NCI-H2029 (cell line): Measurements from ENCODE around the gene AP4M1.
A peak's percentile ranks its signal among the peaks of the same experiment; 100 is the strongest.
"Not testable (repeated sequence)": the region's sequence is repeated elsewhere in the genome, so short reads cannot be mapped to it uniquely, and the experiment has no call there.

Experiments used
- DNase-seq: peaks from one replicate; lab custom pipeline; 2025; lab: John Stamatoyannopoulos, UW

Gene AP4M1

DNA sequence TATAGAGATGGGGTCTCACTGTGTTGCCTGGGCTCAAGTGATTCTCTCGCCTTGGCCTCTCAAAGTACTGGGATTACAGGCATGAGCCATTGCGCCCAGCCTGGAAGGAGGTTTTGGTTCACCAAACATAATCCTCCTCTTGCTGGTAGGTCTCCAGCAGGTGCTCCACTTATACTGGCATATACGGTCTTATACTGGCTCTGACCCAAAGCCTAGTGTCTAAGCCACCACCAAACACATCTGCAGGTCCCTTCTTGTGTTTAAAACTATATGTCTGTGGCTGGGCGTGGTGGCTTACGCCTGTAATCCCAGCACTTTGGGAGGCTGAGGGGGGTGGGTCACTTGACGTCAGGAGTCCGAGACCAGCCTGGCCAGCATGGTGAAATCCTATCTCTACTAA is 30.7 kb downstream of the AP4M1 start:
- DNase-seq: peak; percentile 65

DNA sequence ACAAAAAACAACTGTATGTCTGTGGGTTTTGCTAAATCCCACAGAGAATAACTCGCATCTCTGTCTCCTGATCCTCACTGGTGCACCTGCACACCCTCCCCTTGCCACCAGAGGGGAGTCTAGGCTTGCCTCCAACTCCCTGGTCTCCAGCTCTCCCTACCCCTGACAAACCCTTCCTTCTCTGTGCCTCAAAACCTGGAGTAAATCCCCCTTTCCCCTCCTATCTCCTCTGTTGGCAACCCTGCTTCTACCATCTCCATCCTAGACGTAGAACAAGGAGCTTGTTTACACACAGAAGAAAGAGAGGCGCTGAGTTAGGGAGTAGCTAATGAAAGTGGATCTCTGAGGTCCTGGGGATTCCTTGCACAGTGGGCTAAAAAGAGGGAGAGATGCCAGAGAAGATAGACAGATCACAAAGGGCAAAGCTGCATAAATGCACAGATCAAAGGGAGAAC is 31.3 kb downstream of the AP4M1 start:
- peak; percentile 49 for DNase-seq

DNA sequence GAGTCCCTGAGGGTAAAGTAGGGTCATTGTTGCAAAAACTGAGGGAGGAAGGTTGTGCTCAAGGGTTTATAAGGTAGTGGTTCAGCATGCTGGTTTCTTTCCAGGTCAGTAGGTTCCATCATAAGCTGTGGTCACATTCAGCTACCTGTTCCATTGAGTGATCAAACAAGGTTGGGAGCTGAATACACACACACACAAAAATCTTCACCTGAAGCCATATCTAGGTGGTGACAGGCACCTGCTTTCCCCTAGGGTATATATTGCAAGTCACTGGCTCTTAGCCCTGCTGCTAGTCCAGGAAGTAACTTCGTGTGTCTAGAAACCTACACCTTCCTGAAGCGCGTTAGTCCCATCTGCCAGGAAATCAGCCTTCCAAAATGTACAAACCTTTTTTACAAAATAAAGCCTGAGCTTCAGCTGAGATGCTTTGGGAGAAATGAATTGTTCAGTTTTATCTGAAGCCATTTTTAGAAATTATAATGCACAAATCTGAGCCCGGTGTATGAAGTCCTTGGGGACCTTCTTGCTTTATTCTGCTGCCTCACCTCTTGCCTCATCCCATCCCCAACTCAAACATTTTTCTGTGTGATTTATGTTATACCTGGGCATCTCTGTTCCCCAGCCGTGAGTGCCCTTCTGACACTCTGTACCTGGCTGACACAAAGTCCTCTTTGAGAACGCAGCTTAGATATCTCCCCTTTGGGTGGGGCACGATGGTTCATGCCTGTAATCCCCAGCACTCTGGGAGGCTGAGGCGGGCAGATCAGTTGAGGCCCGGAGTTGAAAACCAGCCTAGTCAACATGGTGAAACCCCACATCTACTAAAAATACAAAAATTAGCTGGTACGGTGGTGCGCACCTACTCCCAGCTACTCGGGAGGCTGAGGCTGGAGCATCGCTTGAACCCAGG is 36.7 kb downstream of the AP4M1 start:
- peak; percentile 58 for DNase-seq

DNA sequence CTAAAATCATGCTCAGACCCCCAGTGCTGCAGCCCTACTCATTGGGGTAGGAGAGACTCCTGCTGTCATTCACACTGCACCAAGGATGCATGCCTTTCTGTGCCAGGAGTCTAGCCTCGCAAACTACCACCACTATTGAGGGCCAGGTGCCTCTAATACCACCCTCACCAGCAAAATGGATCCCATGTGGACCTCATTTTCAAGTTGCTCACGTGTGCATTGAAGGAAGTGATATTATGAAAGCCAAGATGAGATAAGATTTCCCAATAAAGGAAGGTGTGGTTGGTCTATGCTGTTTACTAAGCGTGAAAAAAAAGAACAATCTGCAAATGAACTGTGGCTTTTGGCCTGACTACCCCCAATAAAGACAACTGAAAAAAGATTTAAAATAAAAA is 40.1 kb downstream of the AP4M1 start:
- no peak for DNase-seq

DNA sequence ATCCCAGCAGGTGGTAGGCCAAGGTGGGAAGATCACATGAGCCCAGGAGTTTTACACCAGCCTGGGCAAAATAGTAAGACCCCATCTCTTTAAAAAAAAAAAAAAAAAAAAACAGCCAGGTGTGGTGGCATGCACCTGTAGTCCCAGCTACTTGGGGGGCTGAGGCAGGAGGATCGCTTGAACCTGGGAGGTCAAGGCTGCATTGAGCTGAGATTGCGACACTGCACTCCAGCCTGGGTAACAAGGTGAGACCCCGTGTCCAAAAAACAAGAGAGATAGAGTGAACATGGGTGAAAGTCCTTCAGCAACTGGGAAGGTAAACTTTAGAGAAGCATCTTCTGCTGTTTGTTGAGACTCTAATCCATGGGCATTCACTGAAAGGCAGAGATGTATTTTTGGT is 41.0 kb downstream of the AP4M1 start:
- no peak for DNase-seq

DNA sequence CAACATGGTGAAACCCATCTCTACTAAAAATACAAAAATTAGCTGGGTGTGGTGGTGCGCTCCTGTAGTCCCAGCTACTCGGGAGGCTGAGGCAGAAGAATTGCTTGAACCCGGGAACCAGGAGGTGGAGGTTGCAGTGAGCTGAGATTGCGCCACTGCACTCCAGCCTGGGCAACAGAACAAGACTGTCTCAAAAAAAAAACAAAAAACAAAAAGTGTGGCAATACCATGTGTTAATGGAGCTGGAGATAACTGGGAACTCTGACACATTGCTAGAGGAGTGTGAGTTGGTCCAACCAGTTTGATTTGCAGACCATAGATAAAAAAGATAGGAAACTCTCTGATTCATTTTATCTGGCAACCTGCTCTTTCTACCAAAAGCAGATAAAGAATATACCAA is 44.9 kb downstream of the AP4M1 start:
- not testable (repeated sequence) for DNase-seq

DNA sequence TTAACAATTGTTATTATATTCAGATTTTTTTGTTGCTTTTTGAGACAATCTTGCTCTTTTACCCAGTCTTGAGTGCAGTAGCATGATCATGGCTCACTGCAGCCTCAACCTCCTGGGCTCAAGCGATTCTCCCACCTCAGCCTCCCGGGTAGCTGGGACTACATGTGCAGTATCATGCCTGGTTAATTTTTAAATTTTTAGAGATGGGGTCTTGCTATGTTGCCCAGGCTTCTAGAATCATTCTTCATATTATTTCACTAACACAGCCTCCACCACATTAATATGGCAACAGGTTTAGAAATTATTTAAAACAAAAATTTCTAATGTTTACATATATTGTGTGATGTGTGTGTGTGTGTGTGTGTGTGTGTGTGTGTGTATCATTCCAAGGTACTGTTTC is 45.8 kb downstream of the AP4M1 start:
- no peak for DNase-seq

DNA sequence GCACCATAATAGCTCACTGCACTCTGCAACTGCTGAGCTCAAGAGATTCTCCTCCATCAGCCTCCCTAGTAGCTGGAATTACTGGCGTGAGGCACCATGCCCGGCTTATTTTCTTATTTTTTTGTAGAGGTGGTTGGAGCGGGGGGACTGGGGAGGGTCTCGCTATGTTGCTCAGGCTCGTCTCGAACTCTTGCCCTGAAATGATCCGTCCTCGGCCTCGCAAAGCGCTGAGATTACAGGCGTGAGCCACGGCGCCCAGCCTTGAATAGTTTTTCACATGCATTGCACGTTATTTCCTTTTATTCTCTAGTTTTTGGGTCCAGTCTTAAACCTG is 46.7 kb downstream of the AP4M1 start:
- DNase-seq: no peak

DNA sequence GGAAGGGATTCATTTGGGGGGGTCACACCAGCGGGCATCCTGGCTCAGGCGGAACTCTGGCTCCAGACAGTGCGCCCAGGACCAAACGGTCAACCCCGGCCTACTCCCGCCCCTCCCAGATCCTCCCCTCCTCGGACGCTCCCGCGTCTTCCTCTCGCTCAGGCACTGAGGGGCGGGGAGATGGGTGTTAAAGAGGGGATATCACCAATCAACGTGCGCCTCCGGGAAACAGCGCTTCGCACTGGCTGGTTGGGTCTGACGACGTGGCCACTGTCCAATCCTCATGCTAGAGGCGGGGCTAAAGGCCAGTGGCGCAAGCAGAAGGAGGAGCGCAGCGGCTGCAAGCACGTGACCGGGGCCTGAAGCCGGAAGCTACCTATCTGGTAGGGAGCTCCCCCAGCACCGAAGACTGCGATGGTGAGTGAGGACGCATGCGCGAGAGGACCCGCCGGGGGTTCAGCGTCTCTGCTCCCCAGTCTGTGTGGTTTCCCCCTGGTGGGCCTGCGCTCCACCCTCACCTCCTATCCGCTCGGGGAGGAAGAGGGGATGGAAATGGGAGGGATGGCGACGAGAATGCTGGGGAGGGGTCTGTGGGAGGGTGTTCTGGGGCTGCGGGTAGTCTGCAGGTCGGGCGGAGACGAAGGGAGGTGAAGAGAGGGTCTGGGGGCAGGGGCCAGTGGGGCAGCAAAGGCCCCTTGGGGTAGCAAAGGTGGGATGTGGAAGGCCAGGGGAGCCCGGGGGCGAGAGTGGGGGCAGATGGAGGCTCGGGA is 47.3 kb downstream of the AP4M1 start, which contains the start of gene LAMTOR4:
Gene LAMTOR4, plus strand, starts transcription at position 360 of the 770 bp plus-strand sequence. Its CDS starts 55 bp downstream, at position 415.
- DNase-seq: peak; percentile 98

DNA sequence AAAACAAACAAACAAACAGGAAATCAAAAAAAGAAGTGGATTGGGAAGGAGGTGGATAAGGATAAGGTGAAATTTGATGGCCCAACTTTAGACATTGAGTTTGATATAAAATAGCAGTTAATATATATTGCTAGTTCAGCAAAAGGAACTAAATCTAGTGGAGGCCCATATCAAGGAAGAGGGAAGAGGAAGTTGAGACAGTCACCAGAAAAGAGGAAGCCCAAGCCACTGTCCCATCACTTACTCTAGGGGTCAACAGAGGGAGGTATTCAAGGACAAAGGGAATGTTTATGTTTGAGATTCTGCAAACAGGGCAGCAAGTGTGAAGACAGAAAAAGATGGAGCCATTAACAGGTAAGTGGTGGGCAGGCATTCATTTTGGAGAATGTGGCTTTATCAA is 51.0 kb downstream of the AP4M1 start:
- DNase-seq: no peak

DNA sequence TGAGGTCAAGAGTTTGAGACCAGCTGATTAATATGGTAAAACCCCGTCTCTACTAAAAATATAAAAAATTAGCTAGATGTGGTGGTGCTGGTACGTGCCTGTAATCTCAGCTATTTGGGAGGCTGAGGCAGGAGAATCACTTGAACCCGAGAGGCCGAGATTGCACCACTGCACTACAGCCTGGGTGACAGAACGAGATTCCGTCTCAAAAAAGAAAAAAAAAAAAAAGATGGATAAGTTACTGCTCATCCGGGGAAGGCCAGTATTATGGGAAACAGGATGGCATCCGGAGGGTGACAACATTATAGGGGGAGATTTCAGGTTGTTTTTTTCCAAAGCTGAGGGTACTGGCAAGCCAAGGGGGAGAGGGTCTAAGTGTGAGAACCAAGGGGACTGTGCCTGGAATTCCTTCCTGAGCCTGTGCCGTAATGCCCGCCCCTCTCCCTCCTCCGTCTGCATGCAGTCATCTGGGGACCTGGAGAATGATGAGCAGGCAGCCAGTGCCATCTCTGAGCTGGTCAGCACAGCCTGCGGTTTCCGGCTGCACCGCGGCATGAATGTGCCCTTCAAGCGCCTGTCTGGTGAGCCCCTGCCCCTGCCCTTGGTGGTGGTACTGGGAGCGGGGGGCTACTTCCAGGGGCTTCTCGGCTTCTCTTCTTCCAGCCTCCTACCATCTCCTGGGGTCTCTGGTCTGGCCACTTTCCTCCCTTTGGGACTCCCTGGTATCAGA is 51.7 kb downstream of the AP4M1 start:
- DNase-seq: no peak

DNA sequence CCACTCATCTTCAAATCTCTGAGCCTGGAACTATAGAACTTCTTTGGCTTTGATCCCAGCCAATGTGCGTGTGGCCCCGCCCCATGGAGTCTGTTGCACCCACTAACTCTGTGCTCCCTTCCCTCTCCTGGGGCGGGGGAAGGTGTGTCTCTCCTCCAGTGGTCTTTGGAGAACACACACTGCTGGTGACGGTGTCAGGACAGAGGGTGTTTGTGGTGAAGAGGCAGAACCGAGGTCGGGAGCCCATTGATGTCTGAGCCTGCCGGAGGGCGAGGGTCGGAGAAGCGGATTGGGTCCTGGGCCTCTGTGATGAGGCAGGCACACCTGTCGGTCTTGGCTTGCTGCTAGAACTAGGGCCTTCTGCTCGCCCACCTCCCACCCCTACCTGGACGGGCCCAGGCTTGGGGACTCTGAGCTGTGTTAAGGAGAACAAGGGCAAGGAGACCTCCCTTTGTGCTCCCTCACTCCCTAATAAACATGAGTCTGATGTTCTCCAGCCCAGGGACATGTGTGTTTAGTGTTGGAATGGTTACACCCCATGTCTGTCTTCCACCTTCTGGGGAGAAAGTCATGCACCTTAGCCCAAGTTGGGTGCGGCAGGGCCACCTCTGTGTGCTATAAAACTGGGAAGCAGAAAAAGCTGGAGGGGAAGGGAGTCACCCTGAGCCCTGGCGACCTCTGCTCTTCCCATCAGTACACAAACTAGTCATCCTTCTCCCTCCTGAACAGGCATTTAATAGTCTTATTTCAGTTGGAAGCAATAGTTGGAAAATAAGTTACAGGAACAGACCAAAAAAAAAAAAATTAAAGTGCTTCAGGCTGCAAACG is 52.5 kb downstream of the AP4M1 start:
- DNase-seq: no peak

DNA sequence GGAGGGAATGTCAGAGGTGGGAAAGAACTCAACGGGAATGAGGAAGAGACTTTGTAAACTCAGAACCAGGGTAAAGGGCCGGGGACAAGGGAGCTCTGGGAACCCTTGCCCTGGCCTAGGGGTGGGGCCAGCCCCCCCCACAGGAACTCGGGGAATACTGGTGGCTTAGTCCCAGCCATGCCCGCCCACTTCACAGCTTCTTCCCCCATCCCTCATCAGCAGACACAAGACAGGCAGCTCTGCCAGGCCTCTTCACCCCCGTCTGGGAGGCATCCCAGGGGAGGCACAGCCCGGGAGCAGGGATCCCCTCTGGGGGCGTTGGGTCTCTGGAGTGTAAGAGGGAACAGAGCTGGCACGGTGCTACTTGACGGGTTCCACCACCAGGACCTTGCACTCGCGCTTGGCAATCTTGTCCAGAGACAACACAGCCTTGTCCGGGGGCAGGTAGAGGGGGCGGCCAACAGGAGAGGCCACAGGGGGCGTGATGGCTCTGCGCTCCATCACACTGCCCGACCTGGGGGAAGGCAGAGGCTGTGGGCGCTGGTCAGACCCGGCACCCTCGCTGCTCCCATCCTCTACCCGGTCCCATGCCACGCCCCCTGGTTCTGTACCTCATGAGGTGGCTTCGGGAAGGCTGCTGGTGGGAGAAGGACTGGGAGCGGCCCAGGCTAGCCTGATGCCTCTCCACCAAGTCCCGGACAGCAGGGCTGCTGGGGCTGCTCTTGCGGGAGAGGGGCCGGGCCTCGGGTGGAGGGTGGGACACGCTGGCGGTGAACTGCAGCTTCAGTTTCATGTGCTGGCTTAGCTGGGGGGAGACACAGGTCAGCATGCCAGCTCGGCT is 53.4 kb downstream of the AP4M1 start:
- DNase-seq: no peak

DNA sequence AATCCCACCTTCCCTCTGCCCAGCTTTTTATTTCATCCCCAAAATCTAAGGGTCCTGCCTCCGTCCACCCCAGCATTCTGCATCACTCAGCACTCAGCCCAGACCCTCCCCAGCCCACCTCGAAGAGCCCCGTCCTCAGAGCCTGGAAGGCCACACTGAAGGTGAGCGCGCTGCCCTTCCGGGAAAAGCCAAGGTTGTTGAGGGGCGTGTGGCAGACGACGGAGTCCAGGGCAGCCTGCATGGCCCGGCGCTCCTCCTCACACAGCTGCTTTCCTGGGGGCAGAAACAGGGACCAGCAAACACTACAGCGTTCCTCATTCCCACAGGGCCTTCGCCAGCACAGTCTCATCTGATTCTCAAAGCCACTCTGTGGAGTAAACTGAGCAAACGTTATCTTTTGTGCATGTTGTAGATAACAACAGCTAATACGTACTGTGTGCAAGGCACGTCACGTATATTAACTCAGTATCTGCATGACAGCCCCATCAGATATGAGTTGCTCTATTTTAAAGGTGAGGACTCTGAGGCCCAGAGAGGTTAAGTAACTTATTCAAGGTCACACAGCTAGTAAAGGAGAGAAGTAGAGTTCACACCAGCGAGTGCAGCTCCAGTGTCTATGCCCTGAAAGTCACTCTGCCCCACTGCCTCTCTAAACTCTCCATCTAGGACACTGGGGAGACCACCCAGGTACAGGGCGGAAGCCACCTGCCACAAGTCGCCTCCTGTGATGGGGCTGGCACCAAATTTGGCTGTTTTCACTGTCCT is 54.3 kb downstream of the AP4M1 start:
- DNase-seq: no peak

DNA sequence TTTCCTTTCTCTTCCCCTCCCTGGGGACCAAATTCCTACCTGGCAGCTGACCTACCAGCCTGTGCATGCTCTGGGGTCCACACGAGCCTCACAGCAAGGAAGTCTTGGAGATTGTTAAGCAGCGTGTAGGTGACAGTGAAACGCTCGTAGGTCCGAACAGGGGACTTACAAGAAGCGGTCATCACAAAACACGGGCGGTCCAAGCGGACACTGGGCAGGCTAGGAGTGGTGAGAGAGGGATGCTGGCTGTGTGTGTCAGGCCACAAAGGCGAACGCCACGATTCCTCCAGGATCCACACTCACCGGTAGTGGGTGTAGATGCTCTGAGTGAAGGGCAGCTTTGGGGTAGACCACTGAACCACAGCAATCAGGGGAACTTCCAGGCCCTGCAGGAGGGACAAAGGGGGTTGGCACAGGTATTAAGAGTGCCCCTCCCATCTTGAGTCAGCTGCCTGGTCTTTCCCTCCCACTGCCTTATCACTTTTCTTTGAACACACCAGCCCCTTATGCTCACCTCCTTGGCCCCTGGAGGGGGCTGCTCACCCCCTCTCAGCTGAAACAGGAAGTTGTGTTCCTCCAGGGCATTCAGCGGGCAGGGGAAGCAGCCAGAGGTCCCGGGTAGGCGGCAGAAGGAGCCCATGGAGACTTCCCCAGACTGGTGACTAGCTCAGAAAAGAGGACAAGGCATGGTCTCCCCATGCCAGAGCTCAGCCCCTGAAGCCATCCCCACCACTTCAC is 55.1 kb downstream of the AP4M1 start:
- DNase-seq: no peak

DNA sequence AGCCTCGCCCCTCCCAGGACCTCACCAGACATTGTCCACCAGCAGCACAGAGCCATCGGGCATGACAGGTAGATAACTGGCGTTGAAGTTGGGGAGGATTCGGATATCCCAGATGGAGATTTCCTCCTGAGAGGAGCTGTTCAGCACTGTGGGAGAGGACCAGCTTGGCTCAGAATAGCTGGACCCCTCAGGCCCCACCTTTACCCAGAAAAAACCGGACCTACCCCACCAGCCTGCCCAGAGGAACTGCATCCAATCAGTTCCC is 55.6 kb downstream of the AP4M1 start:
- no peak for DNase-seq

DNA sequence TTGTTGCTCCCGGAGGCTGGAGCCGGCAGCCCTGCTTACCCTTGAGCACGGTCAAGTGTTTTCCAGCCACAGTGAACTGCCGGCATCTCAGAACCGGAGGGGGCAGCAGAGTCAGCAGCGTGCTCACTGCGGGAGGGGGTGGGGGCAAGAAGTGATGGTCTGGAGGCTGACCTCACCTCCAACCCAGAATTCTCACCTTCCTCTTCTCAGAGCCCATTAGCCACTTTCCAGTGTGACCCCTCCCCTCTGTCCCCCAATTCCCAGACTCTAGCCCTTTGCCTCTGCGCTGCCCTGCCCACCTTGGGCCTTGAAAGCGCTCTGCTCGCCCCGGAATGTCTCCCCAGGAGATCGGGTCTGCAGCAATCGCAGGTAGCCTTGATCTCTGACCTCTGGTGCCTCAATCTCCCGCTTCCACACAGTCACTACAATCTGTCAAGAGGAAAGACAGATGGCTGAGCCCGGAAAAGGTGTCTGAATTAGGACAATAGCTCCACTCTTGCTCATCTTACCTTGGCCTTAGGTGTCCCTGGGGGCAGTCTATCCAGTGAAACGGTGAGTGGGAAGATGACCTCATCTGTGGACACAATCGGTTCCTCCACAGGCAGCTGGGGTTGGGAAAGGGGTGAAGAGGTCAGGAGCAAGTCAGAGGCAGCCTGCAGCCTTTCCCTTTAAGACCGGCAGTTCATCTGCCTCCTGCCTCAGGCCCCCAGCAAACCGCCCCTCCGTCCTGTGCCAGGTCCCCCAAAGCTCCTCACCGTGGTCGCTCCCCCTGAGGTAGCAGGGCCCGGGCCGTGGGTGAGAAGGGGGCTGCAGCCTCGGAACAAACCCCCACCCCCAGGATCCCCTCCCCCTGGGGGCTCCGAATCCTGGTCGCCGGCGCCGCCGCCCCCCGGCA is 56.1 kb downstream of the AP4M1 start:
- no peak for DNase-seq
